ENCODE results near the gene OAF.
"Not testable (repeated sequence)": the region's sequence is repeated elsewhere in the genome, so short reads cannot be mapped to it uniquely, and the experiment has no call there.

Gene OAF

GRCh38 chr11:120243221-120243620, 32.4 kb downstream of the OAF start:
- no peak for DNase-seq (ENCODE audit: low spot score)

GRCh38 chr11:120244476-120245365, 33.9 kb downstream of the OAF start:
- DNase-seq (ENCODE audit: low spot score) = no peak

- DNase-seq (ENCODE audit: low spot score) = no peak
Measured at GRCh38 chr11:120245434-120245833, 34.6 kb downstream of the OAF start.

GRCh38 chr11:120248551-120249278, 37.9 kb downstream of the OAF start:
- no peak for DNase-seq (ENCODE audit: low spot score)

- DNase-seq (ENCODE audit: low spot score) = no peak
Measured at GRCh38 chr11:120249279-120250262, 38.7 kb downstream of the OAF start.

- DNase-seq (ENCODE audit: low spot score) = not testable (repeated sequence)
Measured at GRCh38 chr11:120253377-120253776, 42.5 kb downstream of the OAF start.

GRCh38 chr11:120254788-120255518, 44.1 kb downstream of the OAF start:
- DNase-seq (ENCODE audit: low spot score) = no peak

GRCh38 chr11:120255519-120255866, 44.7 kb downstream of the OAF start:
- DNase-seq (ENCODE audit: low spot score) = no peak

- no peak for DNase-seq (ENCODE audit: low spot score)
Measured at GRCh38 chr11:120256178-120256577, 45.3 kb downstream of the OAF start.

- no peak for DNase-seq (ENCODE audit: low spot score)
Measured at GRCh38 chr11:120256779-120257178, 45.9 kb downstream of the OAF start.

- DNase-seq (ENCODE audit: low spot score) = no peak
Measured at GRCh38 chr11:120257346-120257745, 46.5 kb downstream of the OAF start.

- DNase-seq (ENCODE audit: low spot score) = no peak
Measured at GRCh38 chr11:120258661-120259060, 47.8 kb downstream of the OAF start.

GRCh38 chr11:120259241-120259640, 48.4 kb downstream of the OAF start:
- DNase-seq (ENCODE audit: low spot score) = no peak

- DNase-seq (ENCODE audit: low spot score) = no peak
Measured at GRCh38 chr11:120259988-120260565, 49.2 kb downstream of the OAF start.

GRCh38 chr11:120260616-120261015, 49.8 kb downstream of the OAF start:
- no peak for DNase-seq (ENCODE audit: low spot score)

- DNase-seq (ENCODE audit: low spot score) = no peak
Measured at GRCh38 chr11:120261321-120261720, 50.5 kb downstream of the OAF start.

- DNase-seq (ENCODE audit: low spot score) = no peak
Measured at GRCh38 chr11:120261931-120262330, 51.1 kb downstream of the OAF start.

GRCh38 chr11:120267319-120267718, 56.5 kb downstream of the OAF start:
- no peak for DNase-seq (ENCODE audit: low spot score)

GRCh38 chr11:120268686-120269085, 57.9 kb downstream of the OAF start:
- DNase-seq (ENCODE audit: low spot score) = no peak

- no peak for DNase-seq (ENCODE audit: low spot score)
Measured at GRCh38 chr11:120270386-120270785, 59.6 kb downstream of the OAF start.

- DNase-seq (ENCODE audit: low spot score) = no peak
Measured at GRCh38 chr11:120271672-120272071, 60.8 kb downstream of the OAF start.
